Type B pancreatic cell (in vitro differentiated cells): ENCODE results near the gene SLC13A2. TPM values are rescaled to one million over a fixed set of nuclear protein-coding genes. Genes with fewer than 3 reads are reported as not detected.

Source experiments
- DNase-seq: peaks from one replicate; pipeline ENCODE4 v3.0.0; 2021; ENCODE audit warnings: mixed read lengths; ENCODE audit not compliant: unreplicated experiment; ENCODE audit errors: extremely low spot score
- H3K27ac Mint-ChIP-seq: 2 replicates; pipeline ENCODE4 v1.8.0; 2021; ENCODE audit warnings: mild to moderate bottlenecking, mixed read lengths
- H3K27me3 Mint-ChIP-seq: 2 replicates; pipeline ENCODE4 v1.8.0; 2021; ENCODE audit warnings: mixed read lengths
- H3K36me3 Mint-ChIP-seq: 2 replicates; pipeline ENCODE4 v1.8.0; 2021; ENCODE audit warnings: mixed read lengths
- H3K4me1 Mint-ChIP-seq: one replicate; pipeline ENCODE4 v1.8.0; 2021; ENCODE audit warnings: mixed read lengths; ENCODE audit not compliant: unreplicated experiment
- H3K4me3 Mint-ChIP-seq: 2 replicates; pipeline ENCODE4 v1.8.0; 2021; ENCODE audit warnings: mild to moderate bottlenecking, mixed read lengths
- H3K9me3 Mint-ChIP-seq: 2 replicates; pipeline ENCODE4 v1.8.0; 2021; ENCODE audit warnings: mixed read lengths
- CTCF ChIP-seq: fragments of 200-600 bp; sonication (generic); conservative IDR thresholded peaks from 2 replicates; pipeline ENCODE4 v1.5.0; 2021; ENCODE audit warnings: antibody characterized with exemption, mild to moderate bottlenecking
- total RNA-seq: library from RNA; stranded (reverse); gene quantifications from 2 replicates; pipeline ENCODE4 v1.2.1, GENCODE V29; 2021; ENCODE audit warnings: low replicate concordance

The SLC13A2 gene
- total RNA-seq, 1 donor from 2014 or later = 1.2 TPM

GRCh38 chr17:28493460-28493859, 20.0 kb downstream of the SLC13A2 start:
- H3K9me3 Mint-ChIP-seq = no peaks in the 10 kb centered on the region
- H3K4me1 Mint-ChIP-seq = peaks cover 24% of the 10 kb centered on the region
- DNase-seq = no peak
- TF ChIP-seq CTCF = no peak
- no peaks in the 10 kb centered on the region for H3K27me3 Mint-ChIP-seq
- no peak overlapping the region for H3K4me3 Mint-ChIP-seq
- H3K36me3 Mint-ChIP-seq = no peaks in the 10 kb centered on the region
- H3K27ac Mint-ChIP-seq = no peak overlapping the region

- peak; percentile 83 for DNase-seq
- Mint-ChIP-seq H3K4me1 (peaks cover 19% of the 10 kb centered on the region), H3K9me3 (no peaks in the 10 kb centered on the region), H3K36me3 (no peaks in the 10 kb centered on the region), H3K27me3 (no peaks in the 10 kb centered on the region), H3K27ac (no peak overlapping the region), H3K4me3 (peak overlapping the region; percentile 28)
- TF ChIP-seq CTCF = peak; percentile 91
Observed at GRCh38 chr17:28494445-28495188, 21.2 kb downstream of the SLC13A2 start.

- DNase-seq = no peak
- TF ChIP-seq CTCF = no peak
- no peaks in the 10 kb centered on the region for H3K9me3 Mint-ChIP-seq
- H3K4me3 Mint-ChIP-seq = no peak overlapping the region
- H3K4me1 Mint-ChIP-seq = peaks cover 24% of the 10 kb centered on the region
- no peaks in the 10 kb centered on the region for H3K27me3 Mint-ChIP-seq
- no peaks in the 10 kb centered on the region for H3K36me3 Mint-ChIP-seq
- H3K27ac Mint-ChIP-seq = no peak overlapping the region
Observed at GRCh38 chr17:28495635-28496034, 22.2 kb downstream of the SLC13A2 start.

- no peak for DNase-seq
- Mint-ChIP-seq H3K36me3 (no peaks in the 10 kb centered on the region), H3K4me3 (no peak overlapping the region), H3K27me3 (no peaks in the 10 kb centered on the region), H3K4me1 (peaks cover 25% of the 10 kb centered on the region), H3K27ac (peak overlapping the region; percentile 36), H3K9me3 (no peaks in the 10 kb centered on the region)
- TF ChIP-seq CTCF = no peak
Observed at GRCh38 chr17:28497931-28498330, 24.5 kb downstream of the SLC13A2 start.

- DNase-seq = no peak
- Mint-ChIP-seq H3K4me3 (no peak overlapping the region), H3K4me1 (peaks cover 22% of the 10 kb centered on the region), H3K27ac (peak overlapping the region; percentile 36), H3K9me3 (no peaks in the 10 kb centered on the region), H3K36me3 (no peaks in the 10 kb centered on the region), H3K27me3 (no peaks in the 10 kb centered on the region)
- no peak for TF ChIP-seq CTCF
Observed at GRCh38 chr17:28498652-28499363, 25.4 kb downstream of the SLC13A2 start.
